ENCODE data around the gene WRNIP1. TPM values are rescaled to one million over a fixed set of nuclear protein-coding genes. Genes with fewer than 3 reads are reported as not detected.

WRNIP1 gene
- total and polyA plus RNA-seq, 2 of the 13 experiments (the other 11 are each of a cell fraction or from before 2014, with no cell fraction given) = 77.7 to 90.3 TPM

GRCh38 chr6:2810092-2810671 is 45.0 kb downstream of the WRNIP1 start (continued):
- TF ChIP-seq HMG20A (CRISPR knock-in tag; IDR thresholded peaks at IDR 0.05; ENCODE audit: borderline replicate concordance) = 0 out of 2 replicates have a peak, but pooled peaks have one; percentile 30
- no peak for TF ChIP-seq NRL (CRISPR knock-in tag; IDR thresholded peaks at IDR 0.05; ENCODE audit: borderline replicate concordance)
- peak; percentile 76 for TF ChIP-seq CEBPB (IDR thresholded peaks at IDR 0.05; ENCODE audit: borderline replicate concordance, low read depth, low read length)
- TF ChIP-seq ZNF282 (IDR thresholded peaks at IDR 0.05; ENCODE audit: partially characterized antibody) = no peak
- no peak for TF ChIP-seq ZMYM2 (CRISPR knock-in tag; IDR thresholded peaks at IDR 0.05)
- no peak for TF ChIP-seq ZNF616 (CRISPR knock-in tag; IDR thresholded peaks at IDR 0.05; ENCODE audit: low read depth)
- no peak for TF ChIP-seq HOXA3 (CRISPR knock-in tag; IDR thresholded peaks at IDR 0.05)
- TF ChIP-seq CBX2 (IDR thresholded peaks at IDR 0.05; ENCODE audit: low read depth, low read length) = no peak
- TF ChIP-seq CBX2 (CRISPR knock-in tag; IDR thresholded peaks at IDR 0.05; ENCODE audit: low read depth) = no peak
- TF ChIP-seq SIX1 (CRISPR knock-in tag; IDR thresholded peaks at IDR 0.05; ENCODE audit: borderline replicate concordance) = no peak
- TF ChIP-seq KAT7 (CRISPR knock-in tag; IDR thresholded peaks at IDR 0.05; ENCODE audit: borderline replicate concordance) = no peak
- no peak for TF ChIP-seq RBM22 (optimal IDR thresholded peaks at IDR 0.05; ENCODE audit: low read length)
- TF ChIP-seq FOXO1 (CRISPR knock-in tag; IDR thresholded peaks at IDR 0.05) = no peak
- TF ChIP-seq ZNF232 (CRISPR knock-in tag; IDR thresholded peaks at IDR 0.05; ENCODE audit: borderline replicate concordance) = no peak
- TF ChIP-seq LCORL (IDR thresholded peaks at IDR 0.05) = no peak
- TF ChIP-seq LCORL (CRISPR knock-in tag; IDR thresholded peaks at IDR 0.05) = no peak
- no peak for TF ChIP-seq ZNF343 (CRISPR knock-in tag; IDR thresholded peaks at IDR 0.05)
- no peak for TF ChIP-seq RFX3 (CRISPR knock-in tag; IDR thresholded peaks at IDR 0.05)
- TF ChIP-seq ZBED4 (CRISPR knock-in tag; IDR thresholded peaks at IDR 0.05; ENCODE audit: borderline replicate concordance) = no peak
- peak; percentile 6; the same call in 1 of the 2 replicates for TF ChIP-seq CEBPG (CRISPR knock-in tag; IDR thresholded peaks at IDR 0.05)
- no peak for TF ChIP-seq THRA (CRISPR knock-in tag; IDR thresholded peaks at IDR 0.05; ENCODE audit: borderline replicate concordance)
- TF ChIP-seq ZNF543 (CRISPR knock-in tag; IDR thresholded peaks at IDR 0.05) = no peak
- no peak for TF ChIP-seq ZNF703 (CRISPR knock-in tag; IDR thresholded peaks at IDR 0.05; ENCODE audit: borderline replicate concordance)
- no peak for TF ChIP-seq PTBP1 (IDR thresholded peaks at IDR 0.05; ENCODE audit: low read depth, low read length, poor library complexity, severe bottlenecking)

All from HepG2 (cell line).